Pancreas (tissue), 10 donors: Measurements from ENCODE around the gene FLOT1. TPM values are rescaled to one million over a fixed set of nuclear protein-coding genes. Genes with fewer than 3 reads are reported as not detected.
"Not testable (repeated sequence)": the region's sequence is repeated elsewhere in the genome, so short reads cannot be mapped to it uniquely, and the experiment has no call there.

ENCODE experiments used
- ATAC-seq, 4 donors: fragments of 200-7000 bp; cut with Tn5 transposase; one replicate each; pipeline versions ENCODE4 v1.8.0 to v1.9.1; 2020; ENCODE audit warnings: mild to moderate bottlenecking in 4 of 4, moderate library complexity in 4 of 4
- DNase-seq, 6 donors: peaks; one replicate each; pipeline ENCODE4 v3.0.0-alpha.2; 2020
- FAIRE-seq: peaks from 2 replicates; lab custom pipeline; 2012; peaks lifted over from hg19 to GRCh38; lab: Jason Lieb, UNC
- H3K27ac ChIP-seq, 4 donors: fragments of 200-600 bp; sonication (generic); 1 replicate in 3 of 4; 2 replicates in 1 of 4; pipeline versions ENCODE4 v1.5.0 to v1.8.0; 2020
- H3K27me3 ChIP-seq, 4 donors: fragments of 200-600 bp; one replicate each; pipeline ENCODE4 v1.8.0; 2021
- H3K36me3 ChIP-seq, 3 donors: fragments of 200-600 bp; sonication (generic) in 1 of 3; one replicate each; pipeline versions ENCODE4 v1.5.0 to v1.8.0; 2020 to 2021
- H3K4me1 ChIP-seq, 3 donors: fragments of 200-600 bp; one replicate each; pipeline ENCODE4 v1.8.0; 2021
- H3K4me3 ChIP-seq, 4 donors: fragments of 200-600 bp; sonication (generic) in 2 of 4; one replicate each; pipeline versions ENCODE4 v1.5.0 to v1.8.0; 2020 to 2021
- H3K9me3 ChIP-seq, 4 donors: fragments of 200-600 bp; one replicate each; pipeline ENCODE4 v1.8.0; 2021
- CTCF ChIP-seq, 4 donors: fragments of 200-600 bp; sonication (generic) in 3 of 4; IDR thresholded peaks; one replicate each; pipeline versions ENCODE4 v1.5.0 to v1.8.0; 2021; ENCODE audit warnings: antibody characterized with exemption in 4 of 4
- WGBS, 2 donors: extraction: QIAGEN DNeasy Blood & Tissue Kit; methylation state at CpG; one replicate each; pipeline ENCODE4 v1.1.7; 2013; 5-methylcytosine and 5-hydroxymethylcytosine counted together
- intact Hi-C, 3 donors: fragments of 100-400 bp; cut with DNase I; formaldehyde crosslinking; loops; one replicate each; pipeline versions ENCODE4 v1.11.1 to v1.14.2; 2022
- polyA plus RNA-seq, 2 donors: library from polyadenylated mRNA; stranded (reverse); fragments of 200-250 nt; gene quantifications; one replicate each; pipeline ENCODE4 v1.2.3, GENCODE V29; 2013
- total RNA-seq, 6 donors: library from RNA; stranded (reverse); fragmentation: NEBNext Ultra II Directional in 4 of 6; extraction: Animal tissue kit (Norgen Biotek cat#: 25700) in 4 of 6; gene quantifications; one replicate each; pipeline versions ENCODE4 v1.2.1 to v1.2.4, GENCODE V29; 2021 to 2023
- donor health status: healthy with polysubstance abuse.
- donor health status: DM: no; HTN: no; CAD: no; lungs with moderate emphysema.
- donor health status: DM: no; HTN: no; CAD: no.
- donor health status: control.
- donor health status: control.
- donor health status: Bipolar disorder and iron deficiency.
- donor health status: DM: yes; HTN: yes; CAD: no.
- donor health status: DM: no; HTN: no; CAD: no.
- donor health status: DM: no; HTN: no; CAD: no.
- donor health status: DM: yes; HTN: yes; CAD: no.

The FLOT1 gene
- total and polyA plus RNA-seq, 8 donors = 45.7 to 151 (median 61.8) TPM

- 47 to 61% methylated on average over 6 of the region's 6 CpGs for WGBS, 2 donors
- Histone ChIP-seq H3K27ac (peak overlapping the region in 2 of 4 donors; percentile 87 to 88), H3K4me1 (peaks cover 10 to 33% (median 14%) of the 10 kb centered on the region in 3 donors), H3K9me3 (no peaks in the 10 kb centered on the region), H3K4me3 (no peak overlapping the region), H3K27me3 (no peaks in the 10 kb centered on the region), H3K36me3 (no peaks in the 10 kb centered on the region)
- ATAC-seq = peak in 1 of 4 donors; percentile 35
- no peak for FAIRE-seq
- no peak for TF ChIP-seq CTCF (IDR thresholded peaks at IDR 0.05)
- peak in 1 of 6 donors; percentile 36 for DNase-seq
- intact Hi-C loops = no loop called here
Measured at GRCh38 chr6:30766461-30767157, 24.1 kb upstream of the FLOT1 start.

GRCh38 chr6:30765495-30765894 is 23.0 kb upstream of the FLOT1 start:
- H3K9me3 ChIP-seq, H3K36me3 ChIP-seq, ATAC-seq, DNase-seq, FAIRE-seq, intact Hi-C loops, H3K4me3 ChIP-seq, H3K27me3 ChIP-seq: not testable (repeated sequence)
- peaks cover 10 to 33% (median 14%) of the 10 kb centered on the region in 3 donors for H3K4me1 ChIP-seq
- peak overlapping the region in 3 of 4 donors; percentile 42 to 88 (median 87) for H3K27ac ChIP-seq
- 55 to 63% methylated on average over 1 of the region's 1 CpG for WGBS, 2 donors

- H3K27me3 ChIP-seq, H3K4me3 ChIP-seq, H3K36me3 ChIP-seq, DNase-seq, intact Hi-C loops, FAIRE-seq, ATAC-seq, H3K9me3 ChIP-seq: not testable (repeated sequence)
- Histone ChIP-seq H3K27ac (peak overlapping the region; percentile 38 to 88 (median 78)), H3K4me1 (peaks cover 10 to 33% (median 14%) of the 10 kb centered on the region in 3 donors)
- 40 to 41% methylated on average over 13 of the region's 13 CpGs for WGBS, 2 donors
Measured at GRCh38 chr6:30764490-30765043, 22.1 kb upstream of the FLOT1 start.

GRCh38 chr6:30763618-30764489 is 21.4 kb upstream of the FLOT1 start:
- 36 to 38% methylated on average over 8 of the region's 8 CpGs for WGBS, 2 donors
- Histone ChIP-seq H3K4me1 (peaks cover 10 to 28% (median 14%) of the 10 kb centered on the region in 3 donors), H3K4me3 (no peak overlapping the region), H3K27ac (peak overlapping the region; percentile 69 to 88 (median 84)), H3K27me3 (no peaks in the 10 kb centered on the region), H3K9me3 (no peaks in the 10 kb centered on the region), H3K36me3 (no peaks in the 10 kb centered on the region)
- FAIRE-seq (no peak), DNase-seq (peak in 2 of 6 donors; percentile 50 to 57), ATAC-seq (peak; percentile 78 to 88 (median 82))
- intact Hi-C loops = no loop called here
- no peak for TF ChIP-seq CTCF (IDR thresholded peaks at IDR 0.05)

- WGBS, 2 donors = 72 to 87% methylated on average over 1 of the region's 1 CpG
- DNase-seq (no peak), ATAC-seq (no peak), FAIRE-seq (no peak)
- no peak overlapping the region for H3K4me3 ChIP-seq
- TF ChIP-seq CTCF (IDR thresholded peaks at IDR 0.05) = no peak
- H3K27me3 ChIP-seq = no peaks in the 10 kb centered on the region
- no peaks in the 10 kb centered on the region for H3K36me3 ChIP-seq
- peaks cover 10 to 28% (median 14%) of the 10 kb centered on the region in 3 donors for H3K4me1 ChIP-seq
- no peaks in the 10 kb centered on the region for H3K9me3 ChIP-seq
- intact Hi-C loops = no loop called here
- peak overlapping the region; percentile 69 to 88 (median 84) for H3K27ac ChIP-seq
Measured at GRCh38 chr6:30763155-30763617, 20.7 kb upstream of the FLOT1 start.
